AG08396 (cell line): ENCODE measurements around the gene TRDN.
"Not testable (repeated sequence)": the region's sequence is repeated elsewhere in the genome, so short reads cannot be mapped to it uniquely, and the experiment has no call there.

Source experiments
- DNase-seq: peaks from one replicate; pipeline ENCODE4 v3.0.0; 2012; ENCODE audit warnings: low spot score, mixed read lengths

The TRDN gene

GRCh38 chr6:123562264-123562663, 74.5 kb downstream of the TRDN start:
- no peak for DNase-seq

GRCh38 chr6:123559816-123560215, 76.9 kb downstream of the TRDN start:
- not testable (repeated sequence) for DNase-seq

- DNase-seq, result not testable (repeated sequence)
Measured at GRCh38 chr6:123557474-123557873, 79.3 kb downstream of the TRDN start.

GRCh38 chr6:123551939-123552707, 84.6 kb downstream of the TRDN start:
- DNase-seq, result no peak

- no peak for DNase-seq
Measured at GRCh38 chr6:123550052-123550617, 86.6 kb downstream of the TRDN start.

DNA sequence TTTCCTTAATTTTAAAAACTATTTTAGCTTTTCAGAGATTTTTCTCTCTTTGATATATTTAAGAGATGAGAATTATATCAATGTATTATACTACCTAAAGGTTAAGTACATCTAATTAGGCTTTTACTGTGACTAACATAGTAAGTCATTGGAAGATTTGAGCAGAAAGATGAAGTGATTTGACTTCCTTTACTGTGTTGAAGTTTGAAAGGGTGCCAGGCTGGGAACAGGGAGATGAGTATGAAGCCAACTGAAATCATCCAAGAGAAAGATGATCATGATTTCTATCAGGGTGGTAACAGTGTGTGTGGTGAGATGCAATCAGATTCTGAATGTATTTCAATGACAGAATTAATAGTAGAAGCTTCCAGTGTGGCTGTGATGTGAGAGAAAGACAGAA, 87.3 kb downstream of the TRDN start:
- DNase-seq, result no peak

GRCh38 chr6:123547216-123547978, 89.4 kb downstream of the TRDN start:
- no peak for DNase-seq

GRCh38 chr6:123546537-123546936, 90.2 kb downstream of the TRDN start:
- no peak for DNase-seq

DNA sequence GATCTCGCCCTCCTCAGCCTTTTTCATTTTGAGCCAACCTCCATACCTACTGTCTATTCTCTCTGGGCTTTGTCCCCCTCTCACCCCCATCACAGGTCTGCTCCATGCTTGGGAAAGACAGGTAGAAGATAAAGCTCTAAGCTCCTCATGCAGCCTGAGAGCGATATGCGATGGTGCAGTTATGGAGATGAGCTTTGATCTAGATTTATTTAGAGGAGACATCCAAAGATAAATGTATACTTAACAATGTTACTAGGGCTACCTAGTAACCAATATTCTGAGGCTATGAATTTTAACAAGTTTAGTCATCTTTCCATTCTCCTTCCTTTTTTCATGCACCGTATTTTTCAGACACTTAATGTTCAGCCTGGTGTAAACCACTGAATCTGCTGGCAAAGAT, 95.3 kb downstream of the TRDN start:
- no peak for DNase-seq

DNA sequence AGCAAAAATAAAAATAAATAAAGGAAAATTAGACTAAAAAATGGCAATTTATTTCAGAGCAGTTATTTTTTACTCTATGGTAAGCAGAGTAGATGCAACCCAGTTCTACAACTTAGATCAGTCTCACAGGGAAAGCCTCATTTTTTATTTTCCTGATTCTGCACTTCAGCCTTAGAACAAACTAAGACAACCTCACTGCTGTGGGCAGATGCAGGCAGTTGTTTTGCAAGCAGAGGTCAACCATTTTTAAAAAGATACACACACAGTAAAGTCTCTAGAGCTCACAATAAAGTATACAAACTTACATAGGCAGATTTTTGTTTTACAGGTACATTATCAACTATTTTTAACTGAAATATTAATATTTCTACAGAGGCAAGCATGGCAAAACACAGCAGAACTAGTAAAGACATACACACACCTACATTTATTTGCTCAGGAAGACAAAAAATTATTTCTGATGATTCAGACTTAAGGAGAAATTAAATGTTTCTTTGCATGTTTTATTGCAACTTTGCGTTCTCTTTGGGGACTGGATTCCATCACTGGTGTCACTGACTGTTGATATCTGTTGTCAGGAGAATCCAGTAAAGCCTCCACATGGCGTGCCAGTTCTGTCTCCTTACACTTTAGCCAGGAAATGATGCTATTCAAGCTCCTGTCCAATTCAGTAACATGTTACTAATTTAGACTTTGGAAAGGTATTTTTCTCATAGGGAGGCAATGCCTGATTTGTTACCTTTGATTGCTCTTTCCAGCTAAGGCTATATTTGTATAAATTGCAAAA, 102.7 kb downstream of the TRDN start:
- DNase-seq, result no peak

GRCh38 chr6:123529843-123530242, 106.9 kb downstream of the TRDN start:
- no peak for DNase-seq

GRCh38 chr6:123529058-123529457, 107.7 kb downstream of the TRDN start:
- DNase-seq, result no peak

GRCh38 chr6:123527406-123527805, 109.3 kb downstream of the TRDN start:
- DNase-seq, result no peak

DNA sequence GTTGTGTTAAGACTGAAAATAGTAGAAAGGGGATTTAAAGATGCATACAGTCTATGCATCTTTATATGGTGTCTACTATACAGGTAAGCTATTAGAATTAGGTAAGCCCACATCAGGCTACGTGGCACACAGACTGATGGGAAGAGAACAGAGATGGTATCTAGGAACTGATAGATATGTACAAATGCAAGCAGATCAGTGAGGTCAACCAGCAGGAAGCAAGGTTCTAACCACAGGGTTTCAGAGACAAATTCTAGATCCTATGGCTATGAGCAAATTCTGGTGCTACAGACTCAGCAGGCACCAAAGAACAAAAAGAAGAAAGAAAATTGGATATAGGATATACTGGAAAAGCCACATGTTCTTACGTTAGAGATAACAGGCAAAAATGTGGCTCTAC, 110.6 kb downstream of the TRDN start:
- DNase-seq, result no peak

- DNase-seq, result no peak
Measured at GRCh38 chr6:123524781-123525180, 112.0 kb downstream of the TRDN start.

GRCh38 chr6:123520217-123520616, 116.5 kb downstream of the TRDN start:
- no peak for DNase-seq

DNA sequence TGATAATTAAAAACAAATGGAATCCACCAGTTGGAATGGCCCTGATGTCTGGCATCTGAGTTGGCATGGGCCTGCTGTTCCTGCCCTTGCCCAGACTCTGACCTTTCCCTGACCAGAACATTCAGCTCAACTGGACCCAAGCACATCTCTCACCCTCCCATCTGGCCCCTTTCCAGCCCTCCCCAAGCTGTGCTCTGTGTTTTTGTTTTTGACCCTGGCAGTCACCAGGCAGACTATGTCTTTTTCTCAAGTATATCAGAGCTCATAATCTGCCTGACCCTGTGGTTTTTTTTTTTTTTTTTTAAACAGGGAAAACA, 117.6 kb downstream of the TRDN start:
- DNase-seq, result no peak

GRCh38 chr6:123518441-123519188, 118.1 kb downstream of the TRDN start:
- DNase-seq, result no peak

GRCh38 chr6:123515715-123516114, 121.0 kb downstream of the TRDN start:
- DNase-seq, result no peak

DNA sequence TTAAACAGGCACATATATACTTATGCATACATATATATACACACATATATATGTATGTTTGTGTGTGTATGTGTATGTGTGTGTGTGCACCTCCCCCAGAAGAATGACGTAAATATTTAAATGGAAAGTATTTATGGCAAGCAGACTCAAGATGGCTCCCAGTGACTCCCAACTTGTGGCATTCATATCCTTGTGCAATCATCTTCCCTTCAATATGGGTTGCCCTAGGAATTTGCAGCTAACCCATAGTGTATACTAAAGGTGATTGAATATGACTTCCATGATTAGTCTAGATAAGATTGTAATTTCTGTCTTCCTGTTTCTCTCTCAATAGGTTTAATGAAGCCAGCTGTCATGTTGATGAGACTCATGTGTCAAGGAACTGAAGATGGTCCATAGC, 127.6 kb downstream of the TRDN start:
- DNase-seq, result no peak

DNA sequence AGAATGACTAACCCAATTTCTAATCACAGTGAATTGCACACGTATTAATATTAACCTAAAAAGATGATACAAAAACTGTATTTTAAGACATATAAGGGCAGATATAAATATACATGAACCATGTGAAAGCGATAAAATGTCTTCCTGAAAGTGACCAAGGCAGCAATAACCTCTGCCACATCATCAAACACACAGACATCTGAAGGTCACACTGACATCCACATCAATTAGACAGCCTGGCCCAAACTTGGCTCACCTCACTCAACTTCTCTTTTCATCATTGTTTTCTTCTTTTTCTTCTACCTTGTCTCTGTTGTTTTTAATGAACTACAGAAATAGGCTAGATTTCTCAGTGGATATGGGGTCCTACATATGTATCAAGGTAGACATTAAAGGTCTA, 128.5 kb downstream of the TRDN start:
- DNase-seq, result no peak

DNA sequence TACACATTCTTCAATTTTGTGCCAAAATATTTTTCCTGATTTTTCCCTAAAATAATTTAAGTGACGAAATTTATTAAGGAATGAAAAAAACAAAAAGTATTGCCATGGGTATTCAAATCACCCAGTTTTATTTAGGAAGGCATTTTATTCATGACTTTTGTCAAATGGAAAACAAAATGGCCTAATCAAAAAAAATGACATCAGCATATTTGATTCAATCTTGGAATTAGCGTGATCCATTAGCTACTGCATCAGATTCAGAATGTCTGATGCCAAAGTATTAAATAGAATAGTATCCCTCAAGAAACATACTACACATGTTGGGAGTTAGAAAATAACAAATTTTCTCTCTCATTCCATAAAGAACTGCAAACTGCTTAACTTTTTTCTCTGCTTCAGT, 129.2 kb downstream of the TRDN start:
- DNase-seq, result no peak
